Left ventricle myocardium superior (tissue), 1 donor: ENCODE data around the gene PITPNC1. TPM values are rescaled to one million over a fixed set of nuclear protein-coding genes. Genes with fewer than 3 reads are reported as not detected.
"Not testable (repeated sequence)": the region's sequence is repeated elsewhere in the genome, so short reads cannot be mapped to it uniquely, and the experiment has no call there.

Experiments used
- ATAC-seq: fragments of 200-7000 bp; cut with Tn5 transposase; one replicate; pipeline ENCODE4 v1.9.1; 2020; ENCODE audit warnings: mild to moderate bottlenecking, moderate library complexity
- DNase-seq: peaks from one replicate; pipeline ENCODE4 v3.0.0-alpha.2; 2020
- intact Hi-C: fragments of 100-400 bp; cut with micrococcal nuclease; formaldehyde crosslinking; loops from one replicate; pipeline ENCODE4 v1.11.0; 2022
- total RNA-seq: library from RNA; stranded (reverse); fragmentation: NEBNext Ultra II Directional; extraction: Animal tissue kit (Norgen Biotek cat#: 25700); gene quantifications from one replicate; pipeline ENCODE4 v1.2.1, GENCODE V29; 2021
- donor health status: DM: no; HTN: yes; CAD: no; lungs with severe emphysema.

The PITPNC1 gene
- total RNA-seq, 1 donor from 2014 or later, result 11.0 TPM

DNA sequence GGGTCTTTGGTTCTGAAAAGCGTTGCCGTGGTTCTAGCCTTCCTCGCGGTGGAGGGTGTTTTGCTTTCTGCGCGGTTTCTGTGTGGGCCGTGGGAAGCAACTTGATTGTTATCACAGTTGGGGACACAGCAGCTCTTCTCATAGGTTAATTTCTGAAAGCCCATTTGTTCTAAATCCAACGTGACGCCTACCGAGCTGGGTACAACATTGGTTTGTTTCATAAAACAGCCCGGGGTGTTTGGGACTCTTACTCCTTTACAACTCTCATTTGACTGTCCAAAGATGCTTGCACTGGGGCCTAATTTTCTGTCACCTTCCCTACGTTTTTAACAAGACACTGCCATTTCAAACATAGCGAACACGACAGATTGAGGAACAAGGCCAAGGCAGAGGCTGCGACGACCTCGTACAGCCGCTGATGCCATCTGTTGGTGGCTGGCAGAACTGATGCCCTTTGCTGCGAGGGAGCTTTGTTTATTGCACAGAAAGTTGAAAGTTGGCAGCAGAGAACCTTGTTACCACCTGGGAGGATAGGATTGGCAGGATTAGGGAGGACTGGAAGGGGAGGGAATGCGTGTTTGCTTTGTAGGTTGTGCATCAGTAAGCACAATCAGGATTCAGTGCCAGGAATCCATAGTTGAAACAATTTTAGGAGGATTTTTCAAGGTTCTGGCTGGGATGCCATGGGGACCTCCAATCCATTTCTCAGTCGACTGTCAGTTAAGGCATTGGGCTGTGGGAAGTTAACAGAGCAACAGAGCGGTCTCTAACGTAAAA is 98.3 kb downstream of the PITPNC1 start:
- peak; percentile 80 for ATAC-seq
- DNase-seq, result peak; percentile 82
- intact Hi-C loops, result loop anchor here (2.0 kb wide), 1 partner anchor 99 kb away; the partner anchor contains the start of gene PITPNC1

DNA sequence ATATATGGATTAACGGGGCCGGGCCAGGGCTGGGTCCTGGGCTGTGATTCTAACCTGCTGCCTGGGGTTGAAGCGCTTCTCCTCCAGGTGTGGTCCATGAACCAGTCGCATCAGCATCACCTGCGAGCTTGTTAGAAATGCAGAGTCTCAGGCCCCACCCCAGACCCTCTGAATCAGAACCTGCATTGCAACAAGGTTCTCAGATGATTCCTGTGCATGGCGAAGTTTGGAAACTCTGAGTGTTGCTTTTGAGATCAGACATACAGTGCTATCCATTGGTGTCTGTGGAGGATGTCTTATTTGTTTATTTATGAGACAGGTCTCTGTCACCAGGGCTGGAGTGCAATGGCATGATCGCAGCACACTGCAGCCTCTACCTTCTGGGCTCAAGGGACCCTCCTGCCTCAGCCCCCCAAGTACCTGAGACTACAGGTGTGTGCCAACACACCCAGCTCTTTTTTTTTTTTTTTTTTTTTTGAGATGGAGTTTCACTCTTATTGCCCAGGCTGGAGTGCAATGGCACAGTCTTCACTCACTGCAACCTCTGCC is 99.8 kb downstream of the PITPNC1 start:
- intact Hi-C loops, result no loop called here
- ATAC-seq (no peak), DNase-seq (no peak)

DNA sequence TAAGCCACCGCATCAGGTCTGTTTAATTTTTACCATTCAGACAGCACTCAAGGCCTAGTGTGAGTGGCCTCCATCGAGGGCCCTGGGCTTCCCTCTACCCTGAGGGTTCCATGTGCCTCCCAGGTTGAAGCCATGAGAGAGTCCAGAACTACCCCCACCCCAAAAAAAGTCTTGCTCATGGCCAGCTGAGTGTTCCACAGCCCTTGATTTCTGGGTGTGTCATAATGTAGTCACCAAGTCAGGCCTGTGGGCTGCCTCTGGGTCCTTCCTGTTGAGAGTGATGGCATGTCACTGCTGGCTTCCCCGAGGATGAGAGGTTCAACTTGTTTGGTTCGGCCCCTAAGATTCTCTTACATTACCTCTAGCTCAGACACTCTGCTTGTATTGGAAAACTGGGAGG is 100.6 kb downstream of the PITPNC1 start:
- intact Hi-C loops, result no loop called here
- ATAC-seq (no peak), DNase-seq (no peak)

DNA sequence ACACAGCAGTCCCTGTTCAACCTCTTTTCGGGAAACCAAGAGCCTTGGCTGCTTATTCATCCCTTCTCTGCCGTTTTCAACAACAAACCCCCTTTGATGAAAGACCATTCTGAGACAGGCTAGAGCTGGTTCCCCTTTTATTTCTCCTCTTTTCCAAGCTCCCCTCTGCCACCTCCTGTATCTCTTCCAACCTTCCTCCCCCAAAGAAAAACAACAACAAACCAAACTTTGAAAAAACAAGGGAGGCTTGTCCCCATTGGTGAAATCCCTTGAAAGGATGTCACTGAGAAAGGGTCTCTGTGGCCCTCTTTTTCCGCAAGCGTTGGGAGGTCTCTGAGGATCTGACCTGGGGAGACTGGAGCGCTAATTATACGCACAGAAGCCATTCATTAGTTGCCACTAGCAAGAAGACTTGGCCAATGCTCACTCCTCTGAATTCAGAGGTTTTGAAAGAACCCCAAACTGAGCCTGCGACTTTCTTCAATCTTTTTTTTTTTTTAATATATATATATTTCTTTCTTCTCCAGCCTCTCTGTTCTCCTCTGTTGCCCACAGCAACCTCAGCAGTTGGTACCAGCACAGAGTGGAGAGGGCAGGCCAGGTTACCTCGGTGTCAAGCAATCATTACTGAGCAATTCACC is 101.4 kb downstream of the PITPNC1 start:
- intact Hi-C loops, result no loop called here
- ATAC-seq, result no peak
- DNase-seq, result no peak

DNA sequence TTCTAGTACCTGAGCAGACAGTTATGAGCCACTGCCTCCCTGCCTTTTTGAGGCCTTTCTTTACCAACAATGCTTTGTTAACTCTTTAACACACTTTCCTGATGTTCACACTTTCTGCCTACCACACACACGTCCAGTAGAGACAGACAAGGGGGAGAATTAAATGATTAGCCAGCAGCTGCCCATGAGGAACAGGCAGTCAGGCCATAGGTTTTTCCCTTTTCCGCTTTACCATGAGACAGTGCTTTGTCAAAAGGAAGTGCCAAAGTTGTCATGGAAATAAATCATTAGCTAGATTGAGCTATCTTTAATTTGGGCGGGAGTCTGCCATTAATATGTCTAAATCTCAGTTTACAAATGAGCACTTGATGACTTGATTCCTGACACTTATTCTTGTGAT is 102.1 kb downstream of the PITPNC1 start:
- ATAC-seq, result no peak
- intact Hi-C loops, result no loop called here
- no peak for DNase-seq

DNA sequence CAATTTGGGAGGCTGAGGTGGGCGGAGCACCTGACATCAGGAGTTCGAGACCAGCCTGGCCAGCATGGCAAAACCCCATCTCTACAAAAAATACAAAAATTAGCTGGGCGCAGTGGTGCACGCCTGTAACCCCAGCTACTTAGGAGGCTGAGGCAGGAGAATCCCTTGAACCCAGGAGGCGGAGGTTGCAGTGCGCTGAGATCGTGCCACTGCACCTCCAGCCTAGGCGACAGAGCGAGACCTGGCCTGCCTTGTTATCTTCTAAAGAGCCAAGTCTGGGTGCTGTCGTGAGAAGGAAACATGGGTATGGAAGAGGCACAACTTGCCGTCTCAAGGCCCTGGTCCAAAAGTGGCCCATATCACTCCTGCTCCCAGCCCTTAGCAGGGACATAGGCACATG is 103.9 kb downstream of the PITPNC1 start:
- ATAC-seq, intact Hi-C loops, DNase-seq: not testable (repeated sequence)

DNA sequence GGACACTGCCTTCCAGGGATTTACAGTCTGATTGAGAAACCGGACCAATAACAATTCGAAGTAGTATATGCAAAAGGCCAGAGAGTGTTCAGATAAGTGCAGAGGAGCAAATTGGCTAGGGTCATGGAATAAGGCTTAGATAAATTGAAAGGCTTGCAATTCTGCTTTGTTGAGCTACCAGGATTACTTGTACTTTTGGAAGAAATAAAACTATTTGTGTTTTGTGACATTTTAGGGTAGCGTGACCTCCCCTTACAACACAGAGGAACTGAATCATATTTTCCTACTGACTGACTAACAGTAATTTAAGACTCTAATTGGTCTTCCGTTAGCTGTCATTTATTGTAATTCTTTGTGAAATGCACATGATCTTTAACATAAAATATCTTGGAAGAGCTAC is 104.7 kb downstream of the PITPNC1 start:
- ATAC-seq (no peak), DNase-seq (no peak)
- intact Hi-C loops, result no loop called here

DNA sequence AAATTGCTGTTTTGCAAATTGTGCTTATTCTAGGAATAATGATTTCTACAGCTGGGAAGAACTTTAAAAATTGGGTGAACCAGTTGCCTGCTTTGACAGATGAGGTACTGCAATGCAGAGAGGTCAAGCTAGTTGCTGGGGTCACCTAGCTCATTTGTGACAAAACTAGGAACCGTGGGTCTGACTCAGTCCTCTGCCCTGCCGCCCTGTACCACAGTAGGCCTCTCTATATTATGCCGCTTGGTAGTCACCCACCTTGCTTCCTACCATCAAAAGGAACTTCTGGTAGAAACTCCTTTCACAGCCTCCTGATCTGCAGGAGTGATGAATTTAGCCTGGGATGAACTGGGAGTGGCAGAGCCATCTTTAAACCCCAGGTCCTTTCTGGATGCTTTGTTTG is 105.7 kb downstream of the PITPNC1 start:
- intact Hi-C loops, result no loop called here
- no peak for ATAC-seq
- no peak for DNase-seq

DNA sequence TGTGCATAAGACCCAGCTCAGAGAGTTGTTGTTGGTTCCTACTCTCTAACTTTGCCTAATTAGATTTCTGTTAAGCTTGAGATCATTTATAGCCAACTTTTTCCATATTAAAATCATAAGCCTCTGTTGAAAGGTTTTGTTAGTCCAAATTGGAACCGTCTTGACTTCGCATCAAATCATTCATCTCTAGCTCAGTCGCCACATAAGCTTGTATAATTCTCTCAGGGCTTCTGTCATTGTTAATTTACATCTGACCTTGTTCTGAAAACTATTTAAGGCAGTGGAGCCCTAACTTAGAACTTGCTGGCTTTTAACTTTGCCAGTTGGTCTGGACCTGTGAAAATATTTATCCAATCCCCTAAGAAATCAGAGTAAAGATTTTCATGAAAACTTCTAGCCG is 107.2 kb downstream of the PITPNC1 start:
- ATAC-seq (no peak), DNase-seq (no peak)
- intact Hi-C loops, result no loop called here

DNA sequence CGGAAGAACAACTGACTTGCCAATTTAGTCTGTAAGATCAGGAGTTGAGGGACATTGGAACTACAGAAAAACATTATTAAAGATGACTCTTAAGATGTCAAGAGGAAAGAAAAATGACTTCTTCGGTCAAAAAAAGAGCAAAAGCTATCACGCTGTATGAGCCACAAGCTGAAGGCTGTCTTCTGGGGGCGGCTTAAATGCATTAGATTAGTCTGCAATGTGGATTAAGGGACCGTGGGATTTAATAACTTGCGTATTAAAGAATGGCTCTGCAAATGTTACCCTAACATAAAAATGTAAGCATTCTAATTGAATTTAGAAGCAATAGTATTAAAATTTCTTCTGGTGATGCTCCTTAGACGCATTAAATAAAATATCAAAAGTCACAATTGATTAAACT is 108.6 kb downstream of the PITPNC1 start:
- intact Hi-C loops, result no loop called here
- DNase-seq, result no peak
- no peak for ATAC-seq

DNA sequence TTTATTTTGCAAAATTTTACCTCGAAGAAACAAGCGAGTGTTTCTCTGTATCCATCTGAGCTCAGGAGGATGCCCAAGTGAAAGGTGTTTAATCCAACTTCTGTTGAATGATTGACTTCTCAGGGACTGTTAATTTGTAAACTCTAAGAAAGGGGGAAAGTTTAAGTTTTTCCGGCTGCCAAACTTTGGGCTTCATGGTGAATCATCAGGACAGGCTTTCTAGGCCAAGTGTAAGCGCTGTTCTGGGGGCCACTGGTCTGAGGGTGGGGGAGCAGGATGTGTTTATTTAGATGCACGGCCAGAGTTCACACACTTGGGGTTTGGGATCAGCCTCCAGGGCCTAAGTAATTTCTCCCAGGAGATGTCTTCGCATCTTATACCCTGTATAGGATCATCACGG is 110.4 kb downstream of the PITPNC1 start:
- no peak for ATAC-seq
- no peak for DNase-seq
- intact Hi-C loops, result no loop called here

DNA sequence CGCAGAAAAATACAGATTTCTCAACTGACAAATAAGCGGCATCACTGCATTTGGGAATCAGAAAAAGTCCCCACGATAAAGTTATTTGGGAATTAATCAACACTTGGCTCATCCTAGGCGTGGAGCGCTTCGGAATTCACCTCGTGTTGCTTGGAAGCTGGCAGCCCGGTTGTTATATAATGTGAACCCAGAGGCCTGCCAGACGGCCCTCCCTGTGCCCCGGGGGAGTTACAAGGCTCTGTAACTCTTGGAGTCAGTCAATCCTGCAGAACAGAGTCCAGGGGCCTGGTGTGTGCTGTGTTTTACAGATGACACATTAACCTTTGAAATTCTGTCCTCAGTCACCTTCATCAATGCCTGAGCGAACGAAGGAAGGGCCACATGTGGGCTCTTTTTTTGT is 111.1 kb downstream of the PITPNC1 start:
- intact Hi-C loops, result no loop called here
- ATAC-seq (peak; percentile 50), DNase-seq (peak; percentile 73)

DNA sequence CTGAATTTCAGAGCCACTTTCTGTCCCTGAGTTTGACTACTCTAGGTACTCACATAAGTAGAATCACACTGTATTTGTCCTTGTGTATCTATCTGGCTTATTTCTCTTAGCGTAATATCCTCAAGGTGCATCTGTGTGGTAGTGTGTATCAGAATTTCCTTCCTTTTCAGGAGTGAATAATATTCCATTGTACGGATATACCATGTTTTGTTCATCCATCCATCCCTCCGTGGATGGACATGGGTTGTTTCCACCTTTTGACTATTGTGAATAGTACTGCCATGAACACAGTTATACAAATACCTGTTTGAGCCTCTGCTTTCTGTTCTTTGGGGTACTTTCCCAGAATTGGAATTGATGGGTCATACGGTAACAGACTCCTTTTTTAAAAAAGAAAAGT is 111.7 kb downstream of the PITPNC1 start:
- intact Hi-C loops, result no loop called here
- ATAC-seq (no peak), DNase-seq (no peak)

DNA sequence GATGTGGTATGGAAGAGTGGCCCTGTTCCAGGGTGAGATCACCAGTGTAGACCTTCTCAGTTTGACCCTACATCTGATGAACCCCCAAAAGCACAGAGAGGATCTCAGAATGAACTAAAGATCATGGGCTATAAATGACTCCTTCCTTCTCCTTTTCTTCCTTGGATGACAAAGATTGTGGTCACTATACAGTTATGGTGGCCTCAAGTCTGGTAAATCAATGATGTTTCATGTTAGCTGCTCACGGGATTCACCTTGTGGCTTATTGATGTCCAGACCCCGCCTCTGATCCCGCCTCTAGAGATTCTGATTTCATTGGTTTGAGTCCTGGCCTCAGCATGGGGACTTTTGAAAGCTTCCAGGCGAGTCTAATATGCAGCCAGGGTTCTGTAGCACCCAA is 112.2 kb downstream of the PITPNC1 start:
- no peak for ATAC-seq

DNA sequence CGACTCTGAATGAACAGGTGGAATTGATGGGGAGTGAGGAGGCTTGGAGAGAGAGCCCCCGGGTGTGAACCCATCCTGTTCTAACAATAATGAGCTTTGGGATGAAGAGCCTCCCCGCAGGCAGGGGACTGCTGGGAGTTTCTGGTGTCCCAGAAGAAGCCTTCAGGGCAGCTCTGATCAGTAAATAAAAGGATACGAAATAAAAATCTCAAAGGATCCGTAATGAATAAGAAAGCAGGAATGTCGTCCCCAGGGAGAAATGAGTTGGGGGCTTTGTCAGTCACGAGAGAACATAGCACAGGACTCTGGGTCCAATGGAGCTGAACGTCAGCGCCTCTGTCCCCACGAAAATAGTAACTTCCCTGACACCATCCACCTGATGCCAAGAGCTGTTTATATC is 113.4 kb downstream of the PITPNC1 start:
- DNase-seq, result no peak
- ATAC-seq, result peak; percentile 28
- intact Hi-C loops, result loop anchor here (10.0 kb wide), 1 partner anchor 64 kb away; no protein-coding TSS in a partner anchor

More for the DNA sequence above, 112.2 kb downstream of the PITPNC1 start:
- DNase-seq, result no peak
- intact Hi-C loops, result no loop called here

DNA sequence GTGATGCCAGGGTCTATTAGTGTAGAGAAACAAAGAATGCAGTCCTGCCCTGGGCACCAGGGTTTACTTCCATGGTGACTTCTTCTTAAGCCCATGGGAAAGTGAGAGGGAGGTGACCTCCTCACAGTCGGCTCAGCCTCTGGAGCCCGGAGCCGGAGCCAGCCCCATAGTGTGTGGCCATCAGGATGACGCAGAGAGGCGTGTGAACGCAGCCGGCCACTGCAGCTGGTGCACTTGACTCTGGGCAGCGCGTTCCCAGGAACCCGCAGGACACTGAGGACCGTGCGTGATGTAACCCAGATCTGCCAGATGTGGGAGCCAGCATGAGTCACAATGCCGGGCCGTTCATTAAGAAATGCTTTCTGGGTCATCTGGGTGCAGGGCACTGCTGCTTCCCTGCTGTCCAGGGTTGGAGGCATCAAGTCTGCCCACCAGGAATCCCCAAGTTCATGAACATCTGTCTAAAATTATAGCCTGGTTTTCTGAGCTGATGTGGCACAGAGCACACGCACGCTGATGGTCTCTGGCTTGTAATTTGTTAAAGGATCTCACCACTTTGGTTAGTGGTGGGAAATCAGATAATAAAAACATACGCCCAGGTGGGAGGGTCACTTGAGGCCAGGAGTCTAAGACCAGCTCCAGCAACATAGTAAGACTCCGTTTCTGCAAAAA is 114.1 kb downstream of the PITPNC1 start:
- DNase-seq, result peak; percentile 94
- intact Hi-C loops, result loop anchor here (10.0 kb wide), 1 partner anchor 64 kb away; no protein-coding TSS in a partner anchor
- ATAC-seq, result peak; percentile 98

DNA sequence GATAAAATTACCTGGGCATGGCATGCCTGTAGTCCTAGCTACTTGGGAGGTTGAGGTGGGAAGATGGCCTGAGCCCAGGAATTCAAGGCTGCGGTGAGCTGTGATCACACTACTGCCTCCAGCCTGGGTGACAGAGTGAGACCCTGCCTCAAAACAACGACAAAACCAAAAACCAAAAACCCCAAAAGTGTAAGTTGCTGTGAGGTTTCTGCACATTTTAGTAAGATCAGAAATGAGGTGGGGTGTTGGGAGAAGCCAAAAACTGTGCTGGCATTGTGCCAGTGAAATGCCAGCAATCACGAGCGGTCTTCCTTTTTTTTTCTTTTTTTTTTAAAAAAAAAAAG is 114.6 kb downstream of the PITPNC1 start:
- ATAC-seq (no peak), DNase-seq (no peak)
- intact Hi-C loops, result loop anchor here (10.0 kb wide), 1 partner anchor 63 kb away; no protein-coding TSS in a partner anchor

DNA sequence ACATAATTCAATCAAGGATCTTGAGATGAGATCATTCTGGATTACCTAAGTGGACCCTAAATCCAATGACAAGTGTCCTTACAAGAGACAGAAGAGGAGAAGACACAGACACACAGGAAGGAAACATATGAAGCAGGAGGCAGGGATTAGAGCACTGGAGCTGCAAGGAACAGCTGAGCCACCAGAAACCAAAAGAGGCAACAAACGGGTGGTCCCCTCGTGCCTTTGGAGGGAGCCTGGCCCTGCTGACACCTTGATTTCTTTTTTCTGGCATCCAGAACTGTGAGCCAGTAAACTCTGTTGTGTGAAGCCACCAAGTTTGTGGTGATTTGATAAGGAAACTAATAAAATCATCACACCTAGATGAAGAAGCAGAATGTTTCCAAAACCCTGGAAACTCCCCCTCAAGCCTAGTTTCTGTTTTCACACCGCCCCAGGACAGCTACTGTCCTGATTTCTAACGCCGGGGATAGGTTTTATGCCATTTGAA is 115.2 kb downstream of the PITPNC1 start:
- ATAC-seq (no peak), DNase-seq (no peak)
- intact Hi-C loops, result loop anchor here (10.0 kb wide), 1 partner anchor 63 kb away; no protein-coding TSS in a partner anchor

DNA sequence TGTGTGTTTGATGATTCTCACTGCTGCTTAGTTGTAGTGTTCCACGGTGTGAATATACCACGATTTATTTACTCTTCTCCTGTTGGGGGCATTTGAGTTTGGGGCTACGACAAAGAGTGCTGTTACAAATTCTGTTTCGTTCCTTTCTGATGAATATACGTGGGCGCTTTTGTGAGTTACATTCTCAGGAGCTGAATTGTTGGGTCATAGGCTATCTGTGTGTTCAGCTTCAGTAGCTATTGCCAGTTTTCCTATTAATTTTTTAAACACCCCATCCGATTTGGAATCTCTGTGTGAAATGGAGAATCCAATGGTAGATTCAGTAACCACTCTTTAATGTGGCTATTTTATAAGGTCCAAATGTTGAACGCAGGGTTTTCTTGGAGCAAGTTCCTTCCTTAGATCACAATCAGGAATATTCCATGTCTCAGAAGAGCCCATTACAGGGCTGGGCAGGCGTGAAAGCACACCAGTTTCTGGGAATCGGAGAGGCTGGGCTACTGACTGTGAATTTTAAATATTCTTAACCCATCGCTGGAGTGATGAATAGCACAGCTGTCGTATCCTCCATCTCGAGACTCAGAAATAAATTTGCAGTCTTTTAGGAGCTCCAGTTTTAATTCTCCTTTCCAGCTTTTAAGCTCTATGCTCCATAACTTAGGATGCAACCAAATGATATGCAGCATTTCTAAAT is 115.9 kb downstream of the PITPNC1 start:
- DNase-seq, result no peak
- ATAC-seq, result peak; percentile 8
- intact Hi-C loops, result loop anchor here (10.0 kb wide), 1 partner anchor 62 kb away; no protein-coding TSS in a partner anchor
